Uterus (tissue), 4 donors: ENCODE results near the gene NTN4. TPM values are rescaled to one million over a fixed set of nuclear protein-coding genes. Genes with fewer than 3 reads are reported as not detected.

Experiments
- small RNA-seq: library from RNA; depleted of rRNA; stranded (forward); fragments of <200 nt; gene quantifications from one replicate; pipeline ENCODE3, GENCODE V24; 2016
- total RNA-seq, 4 donors: library from RNA; depleted of rRNA in 3 of 4; stranded (reverse); fragments of >200 nt in 3 of 4; gene quantifications; one replicate each; pipeline versions ENCODE4 v1.1.0 to v1.2.4, GENCODE V29; 2014 to 2023
- donor health status: DM: yes; HTN: yes; CAD: no.

NTN4 gene
- total RNA-seq, 4 donors from 2014 or later = 16.6 to 86.8 (median 28.2) TPM

Small RNA genes within 50 kb of the gene (small RNA-seq; reads per million reads assigned to genes)
- gene RF00019 (not detected), gene RNU6-247P (not detected)

Other genes starting within 250 kb of the NTN4 start
- 1 to 10 TPM; 2.6 to 7.7 (median 5.0) TPM for gene USP44, start 239.3 kb downstream of the NTN4 start, total RNA-seq
- gene SNRPF, start 68.2 kb upstream of the NTN4 start, total RNA-seq = 10 to 100 TPM in 3 of 4 donors, under 1 TPM in 1; 0.26 to 23.1 (median 16.1) TPM
- under 1 TPM in 1 of 4 donors, not detected in 3; 0.49 TPM for gene CCDC38, start 151.8 kb upstream of the NTN4 start, total RNA-seq
- gene AMDHD1, start 152.6 kb upstream of the NTN4 start, total RNA-seq = 1 to 10 TPM in 2 of 4 donors, under 1 TPM in 1, not detected in 1; 0.26 to 1.8 (median 1.1) TPM
- gene HAL, start 205.6 kb upstream of the NTN4 start, total RNA-seq = 1 to 10 TPM in 1 of 4 donors, under 1 TPM in 1, not detected in 2; 0.29 to 1.1 TPM
- gene LTA4H, start 244.8 kb upstream of the NTN4 start, total RNA-seq = 100 to 1,000 TPM in 1 of 4 donors, 10 to 100 TPM in 3; 52.9 to 121 (median 70.9) TPM